Body of pancreas (tissue), 4 donors: ENCODE results near the gene PEPD. TPM values are rescaled to one million over a fixed set of nuclear protein-coding genes. Genes with fewer than 3 reads are reported as not detected.

ENCODE experiments used
- ATAC-seq: fragments of 150-250 bp; one replicate; pipeline ENCODE4 v1.9.1; 2016
- DNase-seq, 4 donors: peaks; one replicate each; pipeline ENCODE4 v3.0.0-alpha.2; 2019
- H3K27ac ChIP-seq, 4 donors: fragments of 200-600 bp; sonication (generic); 1 replicate in 3 of 4; 2 replicates in 1 of 4; pipeline versions ENCODE4 v1.5.1 to v1.6.1; 2016 to 2019; ENCODE audit warnings: mild to moderate bottlenecking in 1 of 4, mixed read lengths in 1 of 4, moderate library complexity in 1 of 4
- H3K27me3 ChIP-seq, 2 donors: fragments of 200-600 bp; sonication (generic); one replicate each; pipeline ENCODE4 v1.6.0; 2016; ENCODE audit warnings: mild to moderate bottlenecking in 1 of 2
- H3K36me3 ChIP-seq, 2 donors: fragments of 200-600 bp; sonication (generic); replicated peaks in 1 of 2; 2 replicates each; pipeline ENCODE4 v1.5.1; 2016; ENCODE audit warnings: low read depth in 2 of 2; ENCODE audit not compliant: insufficient read depth in 1 of 2
- H3K4me1 ChIP-seq: fragments of 200-600 bp; sonication (generic); one replicate; pipeline ENCODE4 v1.6.0; 2016
- H3K4me3 ChIP-seq, 2 donors: fragments of 200-600 bp; sonication (generic); 1 replicate in 1 of 2; 2 replicates in 1 of 2; pipeline ENCODE4 v1.5.1; 2016 to 2019
- H3K9me3 ChIP-seq, 3 donors: fragments of 200-600 bp; sonication (generic); 1 replicate in 2 of 3; 2 replicates in 1 of 3; pipeline ENCODE4 v1.5.1; 2016
- CTCF ChIP-seq, 7 experiments: fragments of 450-650 bp in 4 of 7; fragments of 200-600 bp in 3 of 7; sonication (generic) in 3 of 7; IDR thresholded peaks; one replicate each; pipeline ENCODE4 v1.5.1; 2016 to 2019; ENCODE audit warnings: antibody characterized with exemption in 7 of 7
- POLR2A ChIP-seq, 3 donors: fragments of 450-650 bp; IDR thresholded peaks; one replicate each; pipeline ENCODE4 v1.6.1; 2016; ENCODE audit warnings: antibody characterized with exemption in 3 of 3, mild to moderate bottlenecking in 2 of 3
- WGBS, 2 donors: methylation state at CpG; one replicate each; pipeline ENCODE4 v1.1.5; 2017; 5-methylcytosine and 5-hydroxymethylcytosine counted together
- intact Hi-C: fragments of 100-400 bp; cut with DNase I; formaldehyde crosslinking; loops from one replicate; pipeline ENCODE4 v1.15.1; 2023
- total RNA-seq, 2 donors: library from RNA; depleted of rRNA; stranded (reverse); fragments of >200 nt; gene quantifications; one replicate each; pipeline ENCODE4 v1.1.0, GENCODE V29; 2016

Gene PEPD
- total RNA-seq, 2 donors from 2014 or later: 33.2 to 54.7 TPM

GRCh38 chr19:33427801-33428626 is 93.6 kb downstream of the PEPD start:
- TF ChIP-seq CTCF (IDR thresholded peaks at IDR 0.05) (no peak), POLR2A (IDR thresholded peaks at IDR 0.05) (no peak)
- DNase-seq (peak in 1 of 4 donors; percentile 6), ATAC-seq (no peak)
- Histone ChIP-seq H3K9me3 (no peaks in the 10 kb centered on the region), H3K4me1 (no peaks in the 10 kb centered on the region), H3K27ac (no peak overlapping the region), H3K27me3 (no peaks in the 10 kb centered on the region), H3K4me3 (no peak overlapping the region), H3K36me3 (no peaks in the 10 kb centered on the region)
- 87% methylated on average over 22 of the region's 22 CpGs for WGBS, 2 donors
- intact Hi-C loops: no loop called here

- intact Hi-C loops: no loop called here
- no peaks in the 10 kb centered on the region for H3K9me3 ChIP-seq
- no peaks in the 10 kb centered on the region for H3K36me3 ChIP-seq
- WGBS, 2 donors: 85 to 87% methylated on average over 19 to 24 of the region's 24 CpGs
- no peaks in the 10 kb centered on the region for H3K27me3 ChIP-seq
- no peak for ATAC-seq
- no peak overlapping the region for H3K27ac ChIP-seq
- DNase-seq: no peak
- H3K4me1 ChIP-seq: no peaks in the 10 kb centered on the region
- no peak overlapping the region for H3K4me3 ChIP-seq
- TF ChIP-seq POLR2A (IDR thresholded peaks at IDR 0.05) (no peak), CTCF (IDR thresholded peaks at IDR 0.05) (no peak)
Observed at GRCh38 chr19:33426621-33427361, 94.8 kb downstream of the PEPD start.

GRCh38 chr19:33424181-33424580 is 97.4 kb downstream of the PEPD start:
- intact Hi-C loops: no loop called here
- no peaks in the 10 kb centered on the region for H3K9me3 ChIP-seq
- H3K4me3 ChIP-seq: no peak overlapping the region
- no peaks in the 10 kb centered on the region for H3K4me1 ChIP-seq
- TF ChIP-seq CTCF (IDR thresholded peaks at IDR 0.05) (no peak), POLR2A (IDR thresholded peaks at IDR 0.05) (no peak)
- no peak overlapping the region for H3K27ac ChIP-seq
- H3K27me3 ChIP-seq: no peaks in the 10 kb centered on the region
- 82 to 89% methylated on average over 8 of the region's 8 CpGs for WGBS, 2 donors
- ATAC-seq (no peak), DNase-seq (no peak)
- H3K36me3 ChIP-seq: no peaks in the 10 kb centered on the region

GRCh38 chr19:33422369-33423180 is 99.0 kb downstream of the PEPD start:
- DNase-seq: no peak
- TF ChIP-seq CTCF (IDR thresholded peaks at IDR 0.05) (no peak), POLR2A (IDR thresholded peaks at IDR 0.05) (no peak)
- no peak for ATAC-seq
- intact Hi-C loops: no loop called here
- Histone ChIP-seq H3K9me3 (no peaks in the 10 kb centered on the region), H3K27ac (no peak overlapping the region), H3K27me3 (no peaks in the 10 kb centered on the region), H3K4me3 (no peak overlapping the region), H3K36me3 (no peaks in the 10 kb centered on the region), H3K4me1 (no peaks in the 10 kb centered on the region)
- WGBS, 2 donors: 88 to 89% methylated on average over 3 of the region's 3 CpGs
